Measurements from ENCODE around the gene MIER2.

GRCh38 chr19:389255-389934, 44.8 kb upstream of the MIER2 start:
- TF ChIP-seq REST (IDR thresholded peaks at IDR 0.05; ENCODE audit: insufficient read depth in 1 of 2, low read depth in 2 of 2, low read length in 2 of 2) (no peak), SIN3A (IDR thresholded peaks at IDR 0.05; ENCODE audit: borderline replicate concordance, insufficient read depth, low read length) (no peak), TAF1 (IDR thresholded peaks at IDR 0.05; ENCODE audit: borderline replicate concordance, insufficient read depth, low read length) (no peak), POLR2AphosphoS5 (IDR thresholded peaks at IDR 0.05; ENCODE audit: low read depth, low read length) (no peak)

Measured in PFSK-1 (cell line).